Measurements from ENCODE around the gene SLC28A1. TPM values are rescaled to one million over a fixed set of nuclear protein-coding genes. Genes with fewer than 3 reads are reported as not detected.

The SLC28A1 gene
- total and polyA plus RNA-seq, 2 experiments from 2014 or later = 2.5 to 3.0 TPM

DNA sequence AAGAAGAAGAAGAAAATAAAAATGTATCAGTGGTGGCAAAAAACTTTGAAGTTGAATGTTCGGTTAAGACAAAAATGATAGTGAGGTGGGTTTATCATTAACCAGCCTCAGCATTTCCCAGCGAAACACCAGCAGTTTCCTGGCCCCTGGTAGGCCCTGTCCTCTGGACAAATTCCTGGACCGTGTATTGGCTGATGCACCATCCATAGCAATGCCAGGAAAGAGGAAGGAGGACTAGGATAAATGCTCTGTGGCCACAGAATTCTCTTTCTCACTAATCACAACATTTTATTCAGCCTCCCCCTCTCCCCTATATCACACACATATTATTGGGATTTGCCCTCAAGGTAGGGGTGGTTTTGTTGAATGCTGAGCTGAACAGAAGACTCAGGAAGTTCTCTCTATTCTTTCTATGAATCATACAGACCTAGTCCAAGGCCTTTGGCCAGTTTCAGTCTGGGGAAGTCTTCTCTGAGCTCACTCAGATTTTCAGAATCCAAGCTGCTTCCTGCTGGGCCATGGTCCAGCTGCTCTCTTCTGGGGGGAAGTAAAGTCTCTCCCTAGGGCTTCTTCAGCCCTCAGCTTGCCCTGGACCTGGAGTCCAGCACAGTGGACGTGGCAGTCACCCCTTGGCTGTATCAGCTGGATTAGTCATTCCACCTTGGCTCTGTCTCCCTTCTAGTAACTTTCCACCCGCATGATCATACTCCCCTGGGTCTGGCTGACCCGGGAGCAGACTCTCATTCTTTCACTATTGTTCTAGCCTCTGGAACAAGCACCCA lies 27.6 kb downstream of the SLC28A1 start:
- WGBS (ENCODE audit: low lambda C conversion rate, missing lambda C conversion rate) = 40% methylated on average over 6 of the region's 6 CpGs
- peak; percentile 73 for DNase-seq (ENCODE audit: low spot score)

GRCh38 chr15:84913360-84913723 lies 28.9 kb downstream of the SLC28A1 start:
- H3K36me3 ChIP-seq (replicated peaks; ENCODE audit: insufficient read depth, low read depth) = no peaks in the 10 kb centered on the region
- H3K79me2 ChIP-seq = no peaks in the 10 kb centered on the region
- no peaks in the 10 kb centered on the region for H4K20me1 ChIP-seq (ENCODE audit: insufficient read depth, poor library complexity, severe bottlenecking)
- no peak overlapping the region for H3K4me2 ChIP-seq
- WGBS (ENCODE audit: low lambda C conversion rate, missing lambda C conversion rate) = 89% methylated on average over 2 of the region's 2 CpGs
- no peak overlapping the region for H3K4me3 ChIP-seq
- peaks cover 46% of the 10 kb centered on the region for H3K4me1 ChIP-seq (ENCODE audit: insufficient read depth)
- no peaks in the 10 kb centered on the region for H3K9me2 ChIP-seq (replicated peaks; ENCODE audit: insufficient read depth)
- H2AFZ ChIP-seq = no peak overlapping the region
- TF ChIP-seq EZH2phosphoT487 (IDR thresholded peaks at IDR 0.05; ENCODE audit: low read depth, severe bottlenecking, unreplicated experiment) (no peak), CTCF (IDR thresholded peaks at IDR 0.05; ENCODE audit: poor library complexity) (no peak), EZH2 (IDR thresholded peaks at IDR 0.05; ENCODE audit: borderline replicate concordance) (no peak)
- no peaks in the 10 kb centered on the region for H3K27me3 ChIP-seq
- H3K9me3 ChIP-seq (ENCODE audit: low read depth) = no peaks in the 10 kb centered on the region
- no peak for DNase-seq (ENCODE audit: low spot score)
- H3K27ac ChIP-seq = peak overlapping the region; percentile 95

More for the DNA sequence above, 27.6 kb downstream of the SLC28A1 start:
- TF ChIP-seq EZH2 (IDR thresholded peaks at IDR 0.05; ENCODE audit: borderline replicate concordance) = no peak
- no peak for TF ChIP-seq CTCF (IDR thresholded peaks at IDR 0.05; ENCODE audit: poor library complexity)
- no peak for TF ChIP-seq EZH2phosphoT487 (IDR thresholded peaks at IDR 0.05; ENCODE audit: low read depth, severe bottlenecking, unreplicated experiment)
- H3K27me3 ChIP-seq = no peaks in the 10 kb centered on the region
- peak overlapping the region; percentile 20 for H2AFZ ChIP-seq
- peak overlapping the region; percentile 95 for H3K27ac ChIP-seq
- H3K36me3 ChIP-seq (replicated peaks; ENCODE audit: insufficient read depth, low read depth) = no peaks in the 10 kb centered on the region
- H4K20me1 ChIP-seq (ENCODE audit: insufficient read depth, poor library complexity, severe bottlenecking) = no peaks in the 10 kb centered on the region
- H3K9me3 ChIP-seq (ENCODE audit: low read depth) = no peaks in the 10 kb centered on the region
- no peaks in the 10 kb centered on the region for H3K9me2 ChIP-seq (replicated peaks; ENCODE audit: insufficient read depth)
- H3K4me1 ChIP-seq (ENCODE audit: insufficient read depth) = peaks cover 47% of the 10 kb centered on the region
- no peaks in the 10 kb centered on the region for H3K79me2 ChIP-seq
- H3K4me2 ChIP-seq = peak overlapping the region; percentile 19
- H3K4me3 ChIP-seq = no peak overlapping the region

DNA sequence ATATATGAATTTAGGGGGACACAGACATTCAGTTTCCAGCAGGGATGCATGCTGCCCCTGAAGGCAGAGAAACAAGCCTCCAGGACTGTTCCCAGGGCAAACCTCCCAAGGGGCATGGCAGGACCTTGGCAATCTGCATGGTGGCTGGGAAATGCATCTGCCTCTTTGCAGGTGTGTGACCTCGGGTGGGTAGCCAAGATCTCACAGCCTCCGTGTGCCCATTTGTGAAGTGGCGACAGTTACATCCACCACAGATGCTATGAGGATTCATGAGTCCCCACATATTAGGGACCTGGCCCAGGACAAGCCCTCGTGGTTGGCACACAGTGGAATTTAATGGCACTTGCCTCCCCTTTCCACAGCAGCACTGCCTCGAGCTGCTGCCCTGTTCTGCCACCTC lies 29.9 kb downstream of the SLC28A1 start:
- no peaks in the 10 kb centered on the region for H3K79me2 ChIP-seq
- no peaks in the 10 kb centered on the region for H3K36me3 ChIP-seq (replicated peaks; ENCODE audit: insufficient read depth, low read depth)
- peak overlapping the region; percentile 20 for H3K4me2 ChIP-seq
- DNase-seq (ENCODE audit: low spot score) = no peak
- H2AFZ ChIP-seq = no peak overlapping the region
- TF ChIP-seq EZH2phosphoT487 (IDR thresholded peaks at IDR 0.05; ENCODE audit: low read depth, severe bottlenecking, unreplicated experiment) = no peak
- H4K20me1 ChIP-seq (ENCODE audit: insufficient read depth, poor library complexity, severe bottlenecking) = no peaks in the 10 kb centered on the region
- H3K4me1 ChIP-seq (ENCODE audit: insufficient read depth) = peaks cover 38% of the 10 kb centered on the region
- H3K4me3 ChIP-seq = no peak overlapping the region
- no peaks in the 10 kb centered on the region for H3K9me3 ChIP-seq (ENCODE audit: low read depth)
- no peaks in the 10 kb centered on the region for H3K27me3 ChIP-seq
- no peaks in the 10 kb centered on the region for H3K9me2 ChIP-seq (replicated peaks; ENCODE audit: insufficient read depth)
- 85% methylated on average over 5 of the region's 5 CpGs for WGBS (ENCODE audit: low lambda C conversion rate, missing lambda C conversion rate)
- peak overlapping the region; percentile 95 for H3K27ac ChIP-seq

- 40% methylated on average over 12 of the region's 12 CpGs for WGBS (ENCODE audit: low lambda C conversion rate, missing lambda C conversion rate)
- Histone ChIP-seq H3K9me3 (ENCODE audit: low read depth) (no peaks in the 10 kb centered on the region), H3K9me2 (replicated peaks; ENCODE audit: insufficient read depth) (no peaks in the 10 kb centered on the region), H3K4me3 (no peak overlapping the region), H4K20me1 (ENCODE audit: insufficient read depth, poor library complexity, severe bottlenecking) (no peaks in the 10 kb centered on the region), H3K27ac (peak overlapping the region; percentile 95), H3K79me2 (no peaks in the 10 kb centered on the region), H3K4me2 (peak overlapping the region; percentile 20), H3K36me3 (replicated peaks; ENCODE audit: insufficient read depth, low read depth) (no peaks in the 10 kb centered on the region), H3K4me1 (ENCODE audit: insufficient read depth) (peaks cover 38% of the 10 kb centered on the region), H3K27me3 (no peaks in the 10 kb centered on the region), H2AFZ (peak overlapping the region; percentile 14)
- peak; percentile 94 for DNase-seq (ENCODE audit: low spot score)
- TF ChIP-seq EZH2 (IDR thresholded peaks at IDR 0.05; ENCODE audit: borderline replicate concordance) (no peak), EZH2phosphoT487 (IDR thresholded peaks at IDR 0.05; ENCODE audit: low read depth, severe bottlenecking, unreplicated experiment) (no peak), CTCF (IDR thresholded peaks at IDR 0.05; ENCODE audit: poor library complexity) (no peak)
Measured at GRCh38 chr15:84914909-84915605, 30.6 kb downstream of the SLC28A1 start.

All from hepatocyte (in vitro differentiated cells).